ENCODE data around the gene EIF2S2. TPM values are rescaled to one million over a fixed set of nuclear protein-coding genes. Genes with fewer than 3 reads are reported as not detected.

EIF2S2 gene
- 94.5 and 97.0 TPM in 2 replicates for total RNA-seq

DNA sequence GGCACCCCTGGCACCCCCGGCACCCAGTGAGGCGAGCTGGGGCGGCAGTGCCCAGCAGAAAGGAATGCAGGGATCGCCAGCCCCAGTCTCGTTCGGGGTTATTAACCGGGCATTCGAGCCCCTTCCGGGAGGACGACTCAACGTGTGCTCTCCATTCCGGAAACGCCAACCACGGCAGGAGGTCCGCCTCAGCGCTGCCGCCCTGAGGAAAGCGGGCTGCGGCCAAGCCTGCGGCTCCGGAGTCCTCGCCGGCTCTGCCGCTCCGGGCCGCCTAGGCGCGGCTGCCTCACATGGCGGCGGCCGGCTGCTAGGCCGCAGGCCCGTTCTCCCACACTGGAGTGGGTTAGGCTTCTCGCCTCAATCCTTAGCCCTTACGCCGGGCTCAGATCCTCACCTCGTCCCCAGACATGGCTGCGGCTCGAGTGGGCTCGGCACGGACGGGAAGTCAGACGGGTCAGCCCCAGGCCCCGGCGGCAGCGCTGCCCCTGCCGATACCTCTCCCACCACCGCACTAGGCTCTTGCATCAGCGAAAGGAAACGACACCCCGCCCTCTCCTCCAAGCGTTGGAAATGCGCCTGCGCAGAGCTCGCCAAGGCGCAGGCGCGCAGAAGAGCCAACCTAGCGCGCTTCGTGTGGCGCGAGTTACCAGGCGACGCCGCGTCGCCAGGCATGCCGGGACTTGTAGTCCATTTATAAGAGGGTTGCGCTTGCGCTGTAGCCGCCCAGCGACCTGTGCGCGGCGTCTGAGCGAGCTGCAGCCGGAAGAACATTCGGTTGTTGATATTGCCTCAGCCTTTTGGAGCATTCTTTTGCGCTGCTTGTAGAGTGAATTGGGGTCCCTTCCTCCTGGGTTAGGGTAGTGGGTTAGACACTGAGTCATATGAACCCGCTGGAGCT lies at the start of gene EIF2S2:
Gene EIF2S2, minus strand, starts transcription at position 542 of the 898 bp plus-strand sequence. Its CDS starts 133 bp downstream, at position 409.

Other genes with a start within 250 kb of the EIF2S2 start
- 57.8 and 65.9 TPM in 2 replicates for gene RALY, start 118.3 kb downstream of the EIF2S2 start, total RNA-seq
- not detected in 2 replicates for gene ASIP, start 129.2 kb upstream of the EIF2S2 start, total RNA-seq
- 96.2 and 119 TPM in 2 replicates for gene AHCY, start 191.1 kb upstream of the EIF2S2 start, total RNA-seq

Measured in smooth muscle cell of the pulmonary artery (primary cell).